Esophagus squamous epithelium (tissue), 5 donors: ENCODE results near the gene DGKB. TPM values are rescaled to one million over a fixed set of nuclear protein-coding genes. Genes with fewer than 3 reads are reported as not detected.

Experiments used
- DNase-seq: peaks from one replicate; lab custom pipeline; 2025; lab: John Stamatoyannopoulos, UW
- H3K27ac ChIP-seq, 4 donors: fragments of 200-600 bp; sonication (generic); one replicate each; pipeline ENCODE4 v1.5.1; 2016 to 2019; ENCODE audit warnings: mild to moderate bottlenecking in 1 of 4
- H3K27me3 ChIP-seq, 4 donors: fragments of 200-600 bp; sonication (generic); 1 replicate in 3 of 4; 2 replicates in 1 of 4; pipeline versions ENCODE4 v1.5.1 to v1.6.0; 2017 to 2021; ENCODE audit warnings: antibody characterized with exemption in 1 of 4
- H3K36me3 ChIP-seq, 3 donors: fragments of 200-600 bp; sonication (generic); one replicate each; pipeline ENCODE4 v1.5.1; 2016 to 2019
- H3K4me1 ChIP-seq, 3 donors: fragments of 200-600 bp; sonication (generic); one replicate each; pipeline ENCODE4 v1.5.1; 2017 to 2019
- H3K4me3 ChIP-seq, 4 donors: fragments of 200-600 bp; sonication (generic); 1 replicate in 3 of 4; 2 replicates in 1 of 4; pipeline ENCODE4 v1.5.1; 2016 to 2019; ENCODE audit warnings: mild to moderate bottlenecking in 2 of 4, moderate library complexity in 1 of 4
- H3K9me3 ChIP-seq, 3 donors: fragments of 200-600 bp; sonication (generic); one replicate each; pipeline ENCODE4 v1.5.1; 2016 to 2019
- CTCF ChIP-seq, 6 experiments: fragments of 450-650 bp in 4 of 6; fragments of 200-600 bp in 2 of 6; sonication (generic) in 2 of 6; IDR thresholded peaks; one replicate each; pipeline ENCODE4 v1.5.1; 2016 to 2019; ENCODE audit warnings: antibody characterized with exemption in 6 of 6, mild to moderate bottlenecking in 4 of 6, moderate library complexity in 4 of 6
- POLR2A ChIP-seq, 4 donors: fragments of 450-650 bp; IDR thresholded peaks; one replicate each; pipeline ENCODE4 v1.6.1; 2017; ENCODE audit warnings: antibody characterized with exemption in 4 of 4, mild to moderate bottlenecking in 4 of 4, moderate library complexity in 3 of 4
- WGBS, 2 donors: methylation state at CpG; one replicate each; pipeline ENCODE4 v1.1.5; 2018; 5-methylcytosine and 5-hydroxymethylcytosine counted together
- intact Hi-C: fragments of 100-400 bp; cut with DNase I; formaldehyde crosslinking; loops from one replicate; pipeline ENCODE4 v1.15.0; 2022
- total RNA-seq, 4 donors: library from RNA; depleted of rRNA; stranded (reverse); fragments of >200 nt; gene quantifications; one replicate each; pipeline ENCODE4 v1.1.0, GENCODE V29; 2016
- donor health status: DM: yes; HTN: yes; CAD: no.

The DGKB gene
- total RNA-seq, 4 donors from 2014 or later: 0.09 to 1.1 (median 0.23) TPM; not detected in 1

DNA sequence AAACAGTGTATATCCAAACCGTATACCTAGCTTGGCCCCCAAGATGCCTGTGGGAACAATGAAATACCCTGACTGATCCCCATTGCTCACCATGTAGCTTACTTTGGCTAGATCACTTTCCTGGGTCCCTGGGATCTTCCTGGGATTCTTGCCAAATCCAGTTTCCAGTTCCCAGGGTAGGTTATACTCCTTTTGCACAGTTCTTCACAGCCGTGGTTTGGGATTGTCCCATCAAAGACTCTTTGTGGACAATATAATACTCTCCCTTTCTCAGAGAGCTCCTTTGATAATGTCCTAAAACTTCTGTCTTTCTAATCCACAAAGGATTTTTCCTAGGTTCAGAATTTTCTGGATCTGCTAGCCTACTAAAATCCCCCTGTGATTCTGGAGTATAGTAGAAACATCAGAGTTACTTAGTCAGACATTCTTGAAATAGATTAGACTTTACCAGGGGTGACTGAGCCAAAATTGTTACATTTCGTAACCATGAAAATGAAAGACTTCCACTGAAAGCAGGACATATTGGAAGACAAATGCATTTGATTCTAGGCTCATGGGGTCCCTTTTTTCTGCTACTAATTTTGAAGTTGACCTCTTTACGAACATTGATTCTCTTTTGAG, 524.8 kb downstream of the DGKB start:
- WGBS, 2 donors: 71 to 74% methylated on average over 4 of the region's 4 CpGs
- H3K27me3 ChIP-seq: no peaks in the 10 kb centered on the region
- no peak for DNase-seq
- H3K4me1 ChIP-seq: no peaks in the 10 kb centered on the region
- intact Hi-C loops: no loop called here
- no peak overlapping the region for H3K27ac ChIP-seq
- H3K9me3 ChIP-seq: no peaks in the 10 kb centered on the region
- H3K4me3 ChIP-seq: no peak overlapping the region
- no peak for TF ChIP-seq CTCF (IDR thresholded peaks at IDR 0.05)
- TF ChIP-seq POLR2A (IDR thresholded peaks at IDR 0.05): no peak
- no peaks in the 10 kb centered on the region for H3K36me3 ChIP-seq

DNA sequence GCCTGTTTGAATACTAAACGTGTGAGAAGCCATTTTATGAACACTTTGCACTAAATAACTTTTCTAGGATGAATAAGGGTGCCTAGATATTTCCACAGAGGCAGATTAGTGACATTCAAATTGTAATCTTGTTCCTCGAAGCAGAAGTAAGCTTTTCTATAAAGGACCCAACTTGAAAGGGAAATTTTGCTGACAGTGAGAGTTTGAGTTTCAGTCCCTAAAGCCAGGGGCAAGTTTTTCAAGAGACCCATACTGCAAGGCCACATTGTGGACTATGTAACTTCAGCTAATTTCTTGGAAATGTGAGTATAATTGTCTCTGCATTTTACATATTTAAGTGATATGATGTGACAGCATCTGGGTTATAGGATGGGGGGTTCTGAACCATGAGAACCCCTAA, 525.8 kb downstream of the DGKB start:
- 57 to 62% methylated on average over 2 of the region's 2 CpGs for WGBS, 2 donors
- no peaks in the 10 kb centered on the region for H3K27me3 ChIP-seq
- H3K27ac ChIP-seq: no peak overlapping the region
- TF ChIP-seq POLR2A (IDR thresholded peaks at IDR 0.05): no peak
- no peak for TF ChIP-seq CTCF (IDR thresholded peaks at IDR 0.05)
- no peaks in the 10 kb centered on the region for H3K9me3 ChIP-seq
- intact Hi-C loops: no loop called here
- H3K4me3 ChIP-seq: no peak overlapping the region
- DNase-seq: no peak
- H3K36me3 ChIP-seq: no peaks in the 10 kb centered on the region
- H3K4me1 ChIP-seq: no peaks in the 10 kb centered on the region

DNA sequence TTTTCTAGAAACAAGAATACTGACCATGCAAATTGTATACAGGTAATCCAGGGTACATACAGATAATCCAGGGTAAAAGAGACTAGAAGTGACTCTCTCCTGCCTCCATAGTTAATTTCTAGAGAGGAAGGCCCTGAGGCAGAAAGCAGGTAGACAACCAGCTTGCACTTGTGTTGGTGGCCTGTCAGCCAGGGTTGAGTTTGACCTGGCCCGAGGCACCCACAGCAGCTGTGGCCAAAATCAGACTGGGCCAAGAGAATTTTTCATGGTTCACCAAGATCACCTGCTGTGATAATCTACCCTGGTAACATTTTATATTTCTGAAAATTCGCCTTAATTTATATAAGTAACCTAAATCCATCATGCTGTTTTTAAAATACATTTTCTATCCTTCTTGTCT, 526.6 kb downstream of the DGKB start:
- no peaks in the 10 kb centered on the region for H3K9me3 ChIP-seq
- intact Hi-C loops: no loop called here
- 73 to 80% methylated on average over 2 of the region's 2 CpGs for WGBS, 2 donors

DNA sequence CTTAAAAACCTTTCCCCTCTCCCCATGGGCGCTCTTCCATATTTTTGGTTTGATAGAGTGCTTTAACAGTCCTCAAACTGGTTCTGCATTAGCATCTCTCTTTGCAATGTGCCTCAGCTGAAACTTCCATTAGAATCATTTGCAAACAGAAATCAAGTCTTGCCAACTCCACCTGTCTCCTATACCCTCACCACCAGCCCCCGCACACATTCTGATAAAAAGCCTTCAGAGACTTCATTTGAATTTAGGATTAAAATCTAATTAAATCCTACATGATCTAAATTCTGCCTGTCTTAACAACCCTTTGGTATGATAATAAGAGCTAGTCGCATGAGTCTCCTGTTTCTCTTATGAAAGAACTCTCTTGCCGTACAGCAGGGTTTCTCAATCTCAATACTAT, 528.2 kb downstream of the DGKB start:
- DNase-seq: no peak
- no peak overlapping the region for H3K27ac ChIP-seq
- no peaks in the 10 kb centered on the region for H3K36me3 ChIP-seq
- intact Hi-C loops: no loop called here
- H3K9me3 ChIP-seq: no peaks in the 10 kb centered on the region
- TF ChIP-seq CTCF (IDR thresholded peaks at IDR 0.05): no peak
- TF ChIP-seq POLR2A (IDR thresholded peaks at IDR 0.05): no peak
- WGBS, 2 donors: 91 to 94% methylated on average over 4 of the region's 4 CpGs
- H3K4me3 ChIP-seq: no peak overlapping the region
- no peaks in the 10 kb centered on the region for H3K4me1 ChIP-seq
- H3K27me3 ChIP-seq: no peaks in the 10 kb centered on the region

More for the DNA sequence above, 526.6 kb downstream of the DGKB start:
- DNase-seq: no peak
- H3K4me1 ChIP-seq: no peaks in the 10 kb centered on the region
- TF ChIP-seq POLR2A (IDR thresholded peaks at IDR 0.05) (no peak), CTCF (IDR thresholded peaks at IDR 0.05) (no peak)
- H3K27ac ChIP-seq: no peak overlapping the region
- no peaks in the 10 kb centered on the region for H3K27me3 ChIP-seq
- no peak overlapping the region for H3K4me3 ChIP-seq
- H3K36me3 ChIP-seq: no peaks in the 10 kb centered on the region

GRCh38 chr7:14368285-14368684, 534.3 kb downstream of the DGKB start:
- Histone ChIP-seq H3K27ac (no peak overlapping the region), H3K27me3 (no peaks in the 10 kb centered on the region), H3K4me1 (no peaks in the 10 kb centered on the region), H3K4me3 (no peak overlapping the region), H3K9me3 (no peaks in the 10 kb centered on the region), H3K36me3 (no peaks in the 10 kb centered on the region)
- DNase-seq: no peak
- intact Hi-C loops: no loop called here
- TF ChIP-seq CTCF (IDR thresholded peaks at IDR 0.05) (no peak), POLR2A (IDR thresholded peaks at IDR 0.05) (no peak)
- WGBS, 2 donors: 53 to 71% methylated on average over 3 of the region's 3 CpGs
